ENCODE measurements around the gene RTN1.

RTN1 gene

GRCh38 chr14:59782760-59783159, 87.8 kb downstream of the RTN1 start:
- DNase-seq (ENCODE audit: low read depth) = no peak
- no peak for TF ChIP-seq CTCF (IDR thresholded peaks at IDR 0.05; ENCODE audit: control insufficient read depth, extremely low read depth, insufficient read depth)
- no peak overlapping the region for H3K4me3 ChIP-seq (ENCODE audit: low read depth, low read length)

DNA sequence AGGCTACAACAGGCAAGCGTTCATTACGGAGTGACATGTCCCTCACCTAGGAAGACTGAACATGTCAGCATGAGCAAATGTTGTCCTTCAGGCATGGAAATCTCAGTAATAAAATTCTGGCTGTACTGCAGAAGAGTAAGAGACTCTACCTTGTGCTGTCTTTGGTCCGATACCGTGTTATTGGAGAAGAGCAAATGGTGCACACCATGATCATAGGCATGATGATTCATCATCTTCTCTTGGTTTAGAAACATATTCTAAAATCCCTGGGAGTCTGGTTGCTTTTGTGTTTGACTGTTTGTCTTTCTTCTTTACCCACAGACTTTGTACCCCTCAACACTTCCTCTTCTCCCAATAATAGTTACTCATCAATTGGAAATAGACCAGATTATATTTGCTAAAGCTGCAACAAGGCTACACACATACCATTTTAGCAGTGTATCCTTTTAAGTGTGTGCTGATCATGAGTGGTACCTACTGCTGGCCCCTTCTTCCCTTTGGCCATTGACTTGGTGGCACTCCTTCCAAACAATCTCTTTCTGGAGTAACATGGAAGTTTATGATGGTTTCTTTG, 93.5 kb downstream of the RTN1 start:
- H3K4me3 ChIP-seq (ENCODE audit: low read depth, low read length) = no peak overlapping the region
- no peak for DNase-seq (ENCODE audit: low read depth)
- no peak for TF ChIP-seq CTCF (IDR thresholded peaks at IDR 0.05; ENCODE audit: control insufficient read depth, extremely low read depth, insufficient read depth)

GRCh38 chr14:59776468-59776867, 94.1 kb downstream of the RTN1 start:
- H3K4me3 ChIP-seq (ENCODE audit: low read depth, low read length) = no peak overlapping the region
- no peak for DNase-seq (ENCODE audit: low read depth)
- TF ChIP-seq CTCF (IDR thresholded peaks at IDR 0.05; ENCODE audit: control insufficient read depth, extremely low read depth, insufficient read depth) = no peak

DNA sequence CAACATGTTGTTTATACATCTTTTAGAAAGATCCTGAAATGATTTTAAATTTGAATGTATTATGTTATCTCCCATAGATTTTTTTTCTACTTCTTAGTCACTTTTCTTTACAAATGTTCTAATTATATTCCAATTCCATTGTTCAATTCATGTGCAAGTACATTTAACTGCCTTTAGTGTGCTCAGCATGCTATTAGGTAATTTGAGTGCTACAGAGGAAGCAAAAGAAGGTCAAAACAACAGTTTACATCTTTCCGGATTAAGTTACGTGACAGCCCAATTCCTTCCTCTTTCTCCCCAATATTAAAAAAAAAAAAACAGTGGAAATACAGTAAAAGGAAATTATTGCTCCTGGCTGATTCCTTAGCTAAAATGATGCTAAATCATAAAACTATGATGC, 98.3 kb downstream of the RTN1 start:
- H3K4me3 ChIP-seq (ENCODE audit: low read depth, low read length) = no peak overlapping the region
- no peak for TF ChIP-seq CTCF (IDR thresholded peaks at IDR 0.05; ENCODE audit: control insufficient read depth, extremely low read depth, insufficient read depth)
- DNase-seq (ENCODE audit: low read depth) = no peak

DNA sequence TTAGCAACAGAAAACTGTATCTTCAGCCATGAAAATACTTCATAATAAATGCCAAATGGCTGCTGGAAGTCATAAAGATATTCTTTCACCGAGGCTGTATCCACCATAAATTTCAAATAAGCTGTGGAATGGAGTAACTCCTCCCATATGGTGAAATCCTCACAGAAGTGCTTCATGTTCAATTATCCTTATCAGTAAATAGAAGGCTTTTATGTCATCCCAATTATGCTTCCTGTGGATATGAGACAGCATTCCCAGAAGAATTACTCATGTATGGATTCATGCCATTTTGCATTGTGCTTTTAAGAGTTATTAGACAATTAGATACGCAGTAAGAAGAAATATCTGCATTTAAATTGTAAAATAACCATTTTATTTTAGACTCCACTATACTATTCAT, 99.0 kb downstream of the RTN1 start:
- DNase-seq (ENCODE audit: low read depth) = no peak
- H3K4me3 ChIP-seq (ENCODE audit: low read depth, low read length) = no peak overlapping the region
- TF ChIP-seq CTCF (IDR thresholded peaks at IDR 0.05; ENCODE audit: control insufficient read depth, extremely low read depth, insufficient read depth) = no peak

GRCh38 chr14:59769586-59769985, 101.0 kb downstream of the RTN1 start:
- H3K4me3 ChIP-seq (ENCODE audit: low read depth, low read length) = no peak overlapping the region
- no peak for TF ChIP-seq CTCF (IDR thresholded peaks at IDR 0.05; ENCODE audit: control insufficient read depth, extremely low read depth, insufficient read depth)
- no peak for DNase-seq (ENCODE audit: low read depth)

DNA sequence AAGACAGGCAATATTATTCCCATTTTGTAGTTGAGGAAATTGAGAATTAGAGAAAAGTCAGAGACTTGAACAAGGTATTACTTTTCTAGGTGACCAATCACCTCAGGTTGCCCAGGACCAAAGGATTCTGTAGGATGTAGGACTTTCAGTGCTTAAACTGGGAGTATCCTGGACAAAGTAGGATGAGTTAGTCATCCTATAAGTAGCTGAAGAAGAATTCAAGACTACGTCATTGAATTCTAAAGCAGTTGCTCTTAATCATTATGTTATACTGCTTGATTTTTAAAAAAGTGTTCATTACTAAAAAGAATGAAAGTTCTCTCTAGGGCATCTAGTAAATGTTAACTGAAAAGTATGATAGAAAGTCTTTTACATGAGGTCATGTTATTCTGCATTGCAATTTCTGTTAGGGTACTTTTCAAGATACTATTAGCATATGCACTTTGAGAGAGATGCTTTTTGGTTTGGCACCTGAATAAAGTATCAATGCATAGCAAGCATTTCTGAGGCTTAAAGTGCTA, 101.7 kb downstream of the RTN1 start:
- H3K4me3 ChIP-seq (ENCODE audit: low read depth, low read length) = no peak overlapping the region
- no peak for TF ChIP-seq CTCF (IDR thresholded peaks at IDR 0.05; ENCODE audit: control insufficient read depth, extremely low read depth, insufficient read depth)
- no peak for DNase-seq (ENCODE audit: low read depth)

All from LNCaP clone FGC (cell line).